IPS DF 4.7 (cell line): ENCODE data around the gene FAM32A.
"Not testable (repeated sequence)": the region's sequence is repeated elsewhere in the genome, so short reads cannot be mapped to it uniquely, and the experiment has no call there.

Experiments
- DNase-seq: peaks from one replicate; pipeline ENCODE4 v3.0.0-alpha.2; 2013; ENCODE audit warnings: low spot score; ENCODE audit errors: extremely low read depth

The FAM32A gene

DNA sequence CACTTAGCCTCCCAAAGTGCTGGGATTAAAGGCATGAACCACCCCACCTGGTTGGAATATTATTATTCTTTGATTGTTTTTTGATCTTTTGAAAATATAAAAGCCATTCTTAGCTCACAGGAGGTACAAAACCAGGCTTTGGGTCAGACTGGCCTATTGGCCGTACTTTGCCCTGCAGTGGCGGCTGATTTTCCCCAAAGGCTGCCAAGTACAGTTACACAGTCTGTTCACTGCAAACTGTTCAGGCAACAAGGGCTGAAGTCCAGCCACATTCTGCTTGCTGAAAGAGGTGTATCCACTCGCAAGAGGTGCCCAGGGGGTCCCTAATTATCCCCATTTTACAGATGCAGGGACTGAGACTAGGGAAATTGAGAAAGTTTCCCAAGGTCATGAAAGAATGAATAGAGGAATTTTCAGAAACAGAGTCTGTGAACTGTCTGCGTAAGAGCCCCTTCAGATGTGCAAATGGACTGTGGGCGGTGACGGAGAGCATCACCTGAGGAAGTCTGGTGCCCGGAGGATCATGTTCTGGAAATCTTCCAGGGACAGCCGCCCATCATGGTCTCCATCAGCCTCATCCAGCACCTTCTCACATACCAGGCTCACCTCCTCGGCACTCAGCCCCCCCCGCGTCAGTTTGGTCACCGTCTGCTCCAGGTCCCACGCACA, 20.9 kb upstream of the FAM32A start:
- no peak for DNase-seq

- no peak for DNase-seq
These were observed 18.8 kb upstream of the FAM32A start for GRCh38 chr19:16166417-16166816.

- DNase-seq, result no peak
These were observed 18.2 kb upstream of the FAM32A start for GRCh38 chr19:16167055-16167454.

GRCh38 chr19:16168465-16169081, 16.6 kb upstream of the FAM32A start:
- DNase-seq, result no peak

DNA sequence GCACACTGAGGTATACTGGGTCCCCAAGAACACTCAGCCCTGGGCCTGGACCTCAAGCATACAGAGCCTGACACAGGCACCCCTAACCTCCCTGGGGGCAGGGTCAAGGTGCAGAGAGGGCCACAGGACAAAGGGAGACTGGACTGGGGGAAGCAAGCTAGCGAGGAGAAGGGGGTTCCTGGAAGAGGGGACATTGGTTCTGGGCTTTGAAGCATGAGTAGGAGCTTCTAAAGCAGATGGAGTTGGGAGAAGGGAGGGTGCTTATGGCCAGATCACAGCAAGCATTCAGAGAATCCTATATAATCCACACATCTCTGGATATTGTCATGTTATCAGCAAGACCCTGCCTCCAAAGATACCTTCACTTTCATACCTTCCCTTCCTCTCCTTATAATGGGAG, 15.1 kb upstream of the FAM32A start:
- DNase-seq, result no peak

DNA sequence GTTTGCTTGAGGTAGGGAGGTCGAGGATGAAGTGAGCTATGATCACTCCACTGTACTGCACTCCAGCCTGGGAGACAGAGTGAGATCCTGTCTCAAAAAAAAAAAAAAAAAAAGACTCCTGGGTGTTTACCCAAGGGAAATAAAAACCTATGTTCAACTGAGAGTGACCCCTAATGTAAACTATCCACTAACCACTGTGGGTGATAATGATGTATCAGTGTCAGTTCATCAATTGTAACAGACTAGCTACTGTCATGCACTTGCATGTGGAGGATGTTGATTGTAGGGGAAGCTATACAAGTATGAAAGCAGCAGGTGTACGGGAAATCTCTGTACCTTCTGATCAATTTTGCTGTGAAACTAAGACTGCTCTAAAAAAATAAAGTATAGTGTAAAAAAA, 9.3 kb upstream of the FAM32A start:
- no peak for DNase-seq

GRCh38 chr19:16178866-16179265, 6.3 kb upstream of the FAM32A start:
- DNase-seq, result not testable (repeated sequence)

DNA sequence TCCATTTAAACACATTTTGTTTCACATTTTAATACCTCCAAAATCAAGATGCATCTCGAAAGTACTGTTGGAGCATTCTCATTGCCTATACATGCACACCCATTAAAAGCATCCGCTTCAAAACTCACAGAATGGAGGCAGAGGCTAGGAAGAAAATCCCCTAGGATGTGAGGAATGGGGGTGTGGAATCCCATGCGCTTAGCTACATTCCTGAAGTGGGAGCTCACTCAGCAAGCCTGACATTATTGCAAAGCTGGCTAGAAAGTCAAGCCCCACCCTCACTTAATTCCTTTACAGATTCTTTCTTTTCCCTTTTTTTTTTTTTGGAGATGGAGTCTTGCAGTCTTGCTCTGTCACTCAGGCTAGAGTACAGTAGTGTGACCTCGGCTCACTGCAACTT, 4.6 kb upstream of the FAM32A start:
- no peak for DNase-seq

GRCh38 chr19:16184665-16185122, 516 bp upstream of the FAM32A start:
- no peak for DNase-seq

DNA sequence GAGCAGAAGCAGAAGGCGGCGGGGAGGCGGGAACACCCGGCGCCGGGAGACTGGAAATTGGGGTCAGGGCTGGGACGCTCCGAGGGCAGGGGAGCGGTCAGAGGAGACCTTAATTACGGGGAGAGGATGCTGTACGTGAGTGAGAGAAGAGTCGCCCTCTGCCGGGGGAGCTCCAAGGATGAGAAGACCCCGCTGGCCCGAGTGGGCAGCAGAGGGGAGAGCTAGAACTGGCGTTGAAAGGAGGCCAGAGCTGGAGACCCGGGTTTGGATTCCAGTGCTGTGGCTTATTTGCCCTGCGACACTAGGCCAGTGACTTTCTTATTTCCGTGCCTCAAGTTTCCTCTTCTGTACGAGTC, 536 bp downstream of the FAM32A start:
- DNase-seq, result no peak

GRCh38 chr19:16188521-16188920, 3.3 kb downstream of the FAM32A start:
- DNase-seq, result no peak

GRCh38 chr19:16190198-16190597, 5.0 kb downstream of the FAM32A start:
- DNase-seq, result no peak

- no peak for DNase-seq
These were observed 5.5 kb downstream of the FAM32A start for GRCh38 chr19:16190736-16191135.

GRCh38 chr19:16191216-16191908, 6.2 kb downstream of the FAM32A start:
- no peak for DNase-seq

- no peak for DNase-seq
These were observed 8.3 kb downstream of the FAM32A start for GRCh38 chr19:16193466-16193865.

GRCh38 chr19:16197188-16197621, 12.0 kb downstream of the FAM32A start:
- no peak for DNase-seq

- peak; percentile 89 for DNase-seq
These were observed 12.6 kb downstream of the FAM32A start, which contains the start of gene AP1M1 for GRCh38 chr19:16197622-16198369. AP1M1 (plus strand) TSS chr19:16197911; CDS start chr19:16198027, 116 bp downstream.

- no peak for DNase-seq
These were observed 13.1 kb downstream of the FAM32A start for GRCh38 chr19:16198370-16198651.

- no peak for DNase-seq
These were observed 14.2 kb downstream of the FAM32A start for GRCh38 chr19:16199275-16199932.

GRCh38 chr19:16200038-16201010, 15.1 kb downstream of the FAM32A start:
- no peak for DNase-seq
